H1 (cell line): ENCODE results near the gene NSUN7. TPM values are rescaled to one million over a fixed set of nuclear protein-coding genes. Genes with fewer than 3 reads are reported as not detected.

Experiments used
- CTCF ChIA-PET: fragments of 300-600 bp; sonication (Branson Sonifier 250); formaldehyde crosslinking; loops from one replicate; lab custom pipeline; 2021; ENCODE audit not compliant: partially characterized antibody; lab: Charles Lee
- POLR2A ChIA-PET: fragments of 300-600 bp; sonication (Branson Sonifier 250); formaldehyde crosslinking; loops from one replicate; lab custom pipeline; 2021; ENCODE audit warnings: inconsistent platforms; ENCODE audit not compliant: partially characterized antibody; lab: Charles Lee
- DNase-seq, 2 experiments: peaks; one replicate each; pipeline versions ENCODE4 v3.0.0 to v3.0.0-alpha.2; 2010 to 2022; ENCODE audit warnings: low spot score in 2 of 2, low read depth in 1 of 2, mixed read lengths in 1 of 2
- FAIRE-seq: peaks from 2 replicates; lab custom pipeline; 2011; peaks lifted over from hg19 to GRCh38; lab: Jason Lieb, UNC
- H2AFZ ChIP-seq: 2 replicates; pipeline ENCODE4 v1.8.1; 2012; ENCODE audit warnings: low read length, inconsistent platforms
- H2AK5ac ChIP-seq: 2 replicates; pipeline ENCODE4 v1.6.1; 2013; ENCODE audit warnings: low read depth, low read length
- H2BK120ac ChIP-seq: replicated peaks from 2 replicates; pipeline ENCODE3; 2013; ENCODE audit warnings: low read depth, low read length, inconsistent platforms
- H2BK12ac ChIP-seq: 2 replicates; pipeline ENCODE4 v1.6.1; 2013; ENCODE audit warnings: low read depth, low read length
- H2BK15ac ChIP-seq: 2 replicates; pipeline ENCODE4 v1.6.1; 2013; ENCODE audit warnings: low read length
- H2BK20ac ChIP-seq: 2 replicates; pipeline ENCODE4 v1.6.1; 2013; ENCODE audit warnings: low read length
- H2BK5ac ChIP-seq: 2 replicates; pipeline ENCODE4 v1.6.1; 2013; ENCODE audit warnings: low read depth, low read length
- H3K14ac ChIP-seq: 2 replicates; pipeline ENCODE4 v1.6.1; 2013; ENCODE audit warnings: inconsistent platforms; ENCODE audit not compliant: insufficient read length
- H3K18ac ChIP-seq: 2 replicates; pipeline ENCODE4 v1.6.1; 2013; ENCODE audit warnings: low read length; ENCODE audit errors: extremely low read depth
- H3K23ac ChIP-seq: 2 replicates; pipeline ENCODE4 v1.6.1; 2013; ENCODE audit warnings: inconsistent platforms; ENCODE audit not compliant: insufficient read length
- H3K23me2 ChIP-seq: 2 replicates; pipeline ENCODE4 v1.6.1; 2013; ENCODE audit warnings: low read depth, low read length
- H3K27ac ChIP-seq: 2 replicates; pipeline ENCODE4 v1.6.1; 2011; ENCODE audit warnings: low read depth, low read length, inconsistent platforms
- H3K27me3 ChIP-seq, 4 experiments: replicated peaks in 1 of 4; 1 replicate in 1 of 4; 2 replicates in 3 of 4; pipeline versions ENCODE4 v1.6.1 to v1.8.1; 2011 to 2013; ENCODE audit warnings: low read length in 3 of 4, mild to moderate bottlenecking in 3 of 4, inconsistent platforms in 2 of 4, mixed read lengths in 2 of 4, moderate library complexity in 1 of 4; ENCODE audit not compliant: control insufficient read depth in 3 of 4, insufficient read depth in 3 of 4; ENCODE audit errors: extremely low read depth in 1 of 4
- H3K36me3 ChIP-seq, 4 experiments: 2 replicates each; pipeline versions ENCODE4 v1.6.1 to v1.8.1; 2011 to 2013; ENCODE audit warnings: mild to moderate bottlenecking in 4 of 4, low read length in 3 of 4, moderate library complexity in 2 of 4, control low read depth in 1 of 4, inconsistent platforms in 1 of 4; ENCODE audit not compliant: insufficient read depth in 4 of 4, control insufficient read depth in 2 of 4
- H3K4ac ChIP-seq: replicated peaks from 2 replicates; pipeline ENCODE3; 2013; ENCODE audit warnings: low read length, low read depth, mixed read lengths, inconsistent platforms; ENCODE audit not compliant: insufficient read length
- H3K4me1 ChIP-seq, 4 experiments: replicated peaks in 1 of 4; 1 replicate in 1 of 4; 2 replicates in 3 of 4; pipeline versions ENCODE4 v1.6.1 to v1.8.1; 2011 to 2013; ENCODE audit warnings: low read length in 3 of 4, inconsistent platforms in 2 of 4, mixed read lengths in 1 of 4; ENCODE audit not compliant: insufficient read depth in 4 of 4, control insufficient read depth in 3 of 4
- H3K4me2 ChIP-seq, 2 experiments: 2 replicates each; pipeline versions ENCODE4 v1.6.1 to v1.8.1; 2011 to 2013; ENCODE audit warnings: low read depth in 2 of 2, low read length in 2 of 2, control low read depth in 1 of 2, inconsistent platforms in 1 of 2, mild to moderate bottlenecking in 1 of 2; ENCODE audit not compliant: insufficient read depth in 1 of 2
- H3K4me3 ChIP-seq, 4 experiments: fragments of 200-600, 300-600 bp in 1 of 4; sonication (generic), shearing (Covaris generic), sonication (Bioruptor Twin) in 1 of 4; 2 replicates each; pipeline versions ENCODE4 v1.5.1 to v1.8.1; 2011 to 2016; ENCODE audit warnings: low read length in 4 of 4, low read depth in 3 of 4, control low read depth in 2 of 4, inconsistent platforms in 2 of 4, mild to moderate bottlenecking in 2 of 4, mixed read lengths in 1 of 4, moderate library complexity in 1 of 4; ENCODE audit not compliant: insufficient read depth in 2 of 4; ENCODE audit errors: extremely low read depth in 1 of 4
- H3K56ac ChIP-seq: replicated peaks from 2 replicates; pipeline ENCODE3; 2013; ENCODE audit warnings: low read depth, mild to moderate bottlenecking, mixed read lengths, low read length, inconsistent platforms; ENCODE audit not compliant: insufficient read length
- H3K79me1 ChIP-seq: 2 replicates; pipeline ENCODE4 v1.6.1; 2013; ENCODE audit warnings: low read depth, low read length, control low read depth
- H3K79me2 ChIP-seq, 2 experiments: 2 replicates each; pipeline versions ENCODE4 v1.6.1 to v1.8.1; 2012 to 2013; ENCODE audit warnings: low read length in 2 of 2, mild to moderate bottlenecking in 2 of 2, inconsistent platforms in 1 of 2; ENCODE audit not compliant: insufficient read depth in 2 of 2, control insufficient read depth in 1 of 2
- H3K9ac ChIP-seq, 4 experiments: replicated peaks in 1 of 4; 1 replicate in 1 of 4; 2 replicates in 3 of 4; pipeline versions ENCODE4 v1.6.1 to v1.8.1; 2011 to 2013; ENCODE audit warnings: low read depth in 3 of 4, low read length in 3 of 4, control low read depth in 2 of 4, mild to moderate bottlenecking in 2 of 4, moderate library complexity in 2 of 4, inconsistent platforms in 1 of 4; ENCODE audit errors: extremely low read depth in 1 of 4
- H3K9me3 ChIP-seq, 2 experiments: 2 replicates each; pipeline versions ENCODE4 v1.6.1 to v1.8.1; 2012 to 2013; ENCODE audit warnings: mild to moderate bottlenecking in 2 of 2, moderate library complexity in 2 of 2, control low read depth in 1 of 2, inconsistent platforms in 1 of 2, low read depth in 1 of 2, low read length in 1 of 2, mixed read lengths in 1 of 2; ENCODE audit not compliant: insufficient read depth in 2 of 2
- H4K20me1 ChIP-seq, 2 experiments: replicated peaks in 1 of 2; 2 replicates each; pipeline versions ENCODE3 to v1.8.1; 2011 to 2013; ENCODE audit warnings: inconsistent platforms in 2 of 2, low read length in 2 of 2, mild to moderate bottlenecking in 1 of 2; ENCODE audit not compliant: insufficient read depth in 2 of 2, control insufficient read depth in 1 of 2
- H4K5ac ChIP-seq: 2 replicates; pipeline ENCODE4 v1.6.1; 2013; ENCODE audit warnings: low read length, low read depth, mixed read lengths, inconsistent platforms; ENCODE audit not compliant: insufficient read length
- H4K8ac ChIP-seq: 2 replicates; pipeline ENCODE4 v1.8.0; 2013; ENCODE audit warnings: mild to moderate bottlenecking, moderate library complexity, low read length, inconsistent platforms; ENCODE audit not compliant: insufficient read depth; ENCODE audit errors: extremely low read depth
- H4K91ac ChIP-seq: replicated peaks from 2 replicates; pipeline ENCODE3; 2013; ENCODE audit warnings: low read length, mixed read lengths, inconsistent platforms; ENCODE audit not compliant: insufficient read length
- CREB1 ChIP-seq: IDR thresholded peaks from 2 replicates; pipeline ENCODE4 v1.6.1; 2012; ENCODE audit warnings: inconsistent platforms
- GABPA ChIP-seq: IDR thresholded peaks from 2 replicates; pipeline ENCODE4 v1.6.1; 2011; ENCODE audit warnings: mild to moderate bottlenecking, low read length, moderate library complexity, borderline replicate concordance; ENCODE audit not compliant: insufficient read depth
- NANOG ChIP-seq: IDR thresholded peaks from 2 replicates; pipeline ENCODE4 v1.6.1; 2011; ENCODE audit warnings: low read length, low read depth, mild to moderate bottlenecking, inconsistent platforms; ENCODE audit not compliant: insufficient read depth, poor library complexity, severe bottlenecking
- SP4 ChIP-seq: IDR thresholded peaks from 2 replicates; pipeline ENCODE4 v1.6.1; 2012; ENCODE audit warnings: low read length, inconsistent platforms
- WGBS, 2 experiments: shearing (Covaris generic) in 1 of 2; methylation state at CpG; one replicate each; pipeline versions ENCODE4 v1.1.6 to v1.1.7; 2013 to 2015; ENCODE audit warnings: low lambda C conversion rate in 2 of 2, mixed read lengths in 2 of 2, inconsistent platforms in 1 of 2, low coverage in 1 of 2, missing lambda C conversion rate in 1 of 2; ENCODE audit not compliant: insufficient replicate concordance in 2 of 2, insufficient coverage in 1 of 2, insufficient read length in 1 of 2; ENCODE audit errors: extremely low coverage in 1 of 2, missing lambda C conversion rate in 1 of 2; 5-methylcytosine and 5-hydroxymethylcytosine counted together
- polyA plus RNA-seq, 7 experiments: library from polyadenylated mRNA; depleted of rRNA in 3 of 7; stranded (reverse) in 5 of 7; unstranded in 2 of 7; fragments of >200 nt in 5 of 7; fragments of 200-250 nt in 2 of 7; gene quantifications; 1 replicate in 5 of 7; 2 replicates in 1 of 7; 4 replicates in 1 of 7; pipeline versions ENCODE4 v1.2.1 to v1.2.3, GENCODE V29; 2011 to 2013; ENCODE audit warnings: missing spikeins in 2 of 7, mixed read lengths in 2 of 7
- total RNA-seq: library from RNA; stranded (reverse); fragmentation: NEBNext Ultra II Directional; extraction: Animal tissue kit (Norgen Biotek cat#: 25700); gene quantifications from 2 replicates; pipeline ENCODE4 v1.2.1, GENCODE V29; 2021
- TF ChIP-seq, protein P1 (sequence below): IDR thresholded peaks from 2 replicates; pipeline ENCODE4 v1.6.1; 2012; ENCODE audit warnings: inconsistent platforms

The NSUN7 gene
- total and polyA plus RNA-seq, 2 of the 8 experiments (the other 6 are each of a cell fraction or from before 2014, with no cell fraction given) = 8.8 to 24.4 TPM

DNA sequence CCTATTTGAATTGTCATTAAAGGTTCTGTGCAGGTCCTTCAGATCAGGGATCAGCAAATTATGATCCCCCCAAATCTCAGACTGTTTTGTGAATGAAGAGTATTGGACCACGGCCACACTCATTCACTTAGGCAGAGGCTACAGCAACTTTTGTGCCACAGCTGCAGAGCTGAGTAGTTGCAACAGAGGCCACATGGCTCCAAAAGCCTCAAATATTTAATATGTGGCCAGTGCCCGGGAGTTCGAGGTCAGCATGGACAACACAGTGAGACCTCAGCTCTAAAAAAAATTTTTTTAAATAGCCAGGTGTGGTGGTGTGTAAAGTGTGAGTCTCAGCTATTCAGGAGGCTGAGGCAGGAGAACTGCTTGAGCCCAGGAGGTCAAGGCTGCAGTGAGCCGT lies 100.7 kb downstream of the NSUN7 start:
- H3K9ac ChIP-seq = no peak overlapping the region
- 82% methylated on average over 4 of the region's 4 CpGs; no CpG with 5 or more reads in 1 of the 2 experiments for WGBS, 2 experiments
- TF ChIP-seq, protein P1, sequence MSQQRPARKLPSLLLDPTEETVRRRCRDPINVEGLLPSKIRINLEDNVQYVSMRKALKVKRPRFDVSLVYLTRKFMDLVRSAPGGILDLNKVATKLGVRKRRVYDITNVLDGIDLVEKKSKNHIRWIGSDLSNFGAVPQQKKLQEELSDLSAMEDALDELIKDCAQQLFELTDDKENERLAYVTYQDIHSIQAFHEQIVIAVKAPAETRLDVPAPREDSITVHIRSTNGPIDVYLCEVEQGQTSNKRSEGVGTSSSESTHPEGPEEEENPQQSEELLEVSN = no peak
- TF ChIP-seq CREB1 (no peak), SP4 (no peak), NANOG (no peak), GABPA (no peak)
- H3K27ac ChIP-seq = no peak overlapping the region
- H3K36me3 ChIP-seq = peaks cover 0 to 14% (median 3%) of the 10 kb centered on the region in 4 experiments; a peak in 3 of 8 replicates
- no peak overlapping the region for H3K18ac ChIP-seq
- no peak overlapping the region for H3K56ac ChIP-seq
- no peaks in the 10 kb centered on the region for H3K27me3 ChIP-seq
- H2BK120ac ChIP-seq = no peak overlapping the region
- DNase-seq (no peak), FAIRE-seq (no peak)
- no peak overlapping the region for H3K14ac ChIP-seq
- H3K4me1 ChIP-seq = peaks cover 0 to 7% (median 4%) of the 10 kb centered on the region in 4 experiments; a peak in 4 of 7 replicates
- no peak overlapping the region for H4K5ac ChIP-seq
- no peaks in the 10 kb centered on the region for H3K9me3 ChIP-seq
- peaks cover 0 to 84% of the 10 kb centered on the region in 2 experiments; a peak in 2 of 4 replicates for H3K79me2 ChIP-seq
- no peak overlapping the region for H3K4me2 ChIP-seq
- no peak overlapping the region for H4K8ac ChIP-seq
- H2BK5ac ChIP-seq = no peak overlapping the region
- H3K23me2 ChIP-seq = no peaks in the 10 kb centered on the region
- no peak overlapping the region for H2BK15ac ChIP-seq
- no peak overlapping the region for H2AK5ac ChIP-seq
- H4K20me1 ChIP-seq = peaks cover 3 to 6% of the 10 kb centered on the region in 2 experiments
- ChIA-PET CTCF (interaction anchor here (0.7 to 2.8 kb wide), 4 partner anchors 8 to 302 kb away, joined by 3 to 17 read pairs (median 4); no protein-coding TSS in a partner anchor), POLR2A (interaction anchor here (0.6 to 0.8 kb wide), 2 partner anchors 9 to 10 kb away, joined by 3 read pairs; no protein-coding TSS in a partner anchor)
- no peak overlapping the region for H2BK20ac ChIP-seq
- no peak overlapping the region for H2BK12ac ChIP-seq
- H3K79me1 ChIP-seq = peaks cover 12% of the 10 kb centered on the region
- H3K4me3 ChIP-seq = no peak overlapping the region
- H3K23ac ChIP-seq = no peak overlapping the region
- no peak overlapping the region for H2AFZ ChIP-seq
- H4K91ac ChIP-seq = no peak overlapping the region
- H3K4ac ChIP-seq = no peak overlapping the region
